ENCODE measurements around the gene TMEM239. TPM values are rescaled to one million over a fixed set of nuclear protein-coding genes. Genes with fewer than 3 reads are reported as not detected.

Gene TMEM239
- total RNA-seq, 2 donors from 2014 or later, result not detected

DNA sequence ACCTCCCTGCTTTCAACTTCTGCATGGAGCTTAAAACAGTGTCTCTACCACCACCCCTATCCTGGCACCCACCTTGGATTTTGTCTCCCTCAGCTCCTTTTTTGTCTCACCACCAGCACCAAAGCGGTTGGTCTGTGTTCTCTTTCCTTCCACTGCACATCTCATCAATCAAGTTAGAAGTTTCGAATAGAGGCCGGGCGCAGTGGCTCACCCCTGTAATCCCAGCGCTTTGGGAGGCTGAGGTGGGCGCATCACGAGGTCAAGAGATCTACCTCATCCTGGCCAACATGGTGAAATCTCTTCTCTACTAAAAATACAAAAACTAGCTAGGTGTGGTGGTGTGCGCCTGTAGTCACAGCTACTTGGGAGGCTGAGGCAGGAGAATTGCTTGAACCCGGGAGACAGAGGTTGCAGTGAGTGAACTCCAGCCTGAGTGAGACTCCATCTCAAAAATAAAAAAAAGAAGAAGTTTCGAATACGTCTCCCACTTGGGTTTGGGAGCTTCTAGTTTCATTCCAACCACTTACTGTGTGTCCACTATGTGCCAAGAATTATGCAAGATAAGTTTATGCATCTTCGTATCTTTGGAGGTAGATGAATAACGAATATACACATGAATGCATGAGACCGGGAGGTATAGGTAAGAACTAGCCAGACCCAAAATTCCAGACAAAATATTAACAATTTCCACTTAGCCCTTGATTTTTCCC, 18.4 kb downstream of the TMEM239 start:
- peaks cover 5% of the 10 kb centered on the region for H3K4me1 ChIP-seq
- no peaks in the 10 kb centered on the region for H3K9me3 ChIP-seq
- H3K4me3 ChIP-seq, result no peak overlapping the region
- ATAC-seq (no peak), DNase-seq (no peak)
- H3K27ac ChIP-seq, result no peak overlapping the region
- no peaks in the 10 kb centered on the region for H3K27me3 ChIP-seq
- no peaks in the 10 kb centered on the region for H3K36me3 ChIP-seq (replicated peaks in 1 of 2; ENCODE audit: insufficient read depth in 1 of 2, low read depth in 2 of 2)
- TF ChIP-seq, protein P1, sequence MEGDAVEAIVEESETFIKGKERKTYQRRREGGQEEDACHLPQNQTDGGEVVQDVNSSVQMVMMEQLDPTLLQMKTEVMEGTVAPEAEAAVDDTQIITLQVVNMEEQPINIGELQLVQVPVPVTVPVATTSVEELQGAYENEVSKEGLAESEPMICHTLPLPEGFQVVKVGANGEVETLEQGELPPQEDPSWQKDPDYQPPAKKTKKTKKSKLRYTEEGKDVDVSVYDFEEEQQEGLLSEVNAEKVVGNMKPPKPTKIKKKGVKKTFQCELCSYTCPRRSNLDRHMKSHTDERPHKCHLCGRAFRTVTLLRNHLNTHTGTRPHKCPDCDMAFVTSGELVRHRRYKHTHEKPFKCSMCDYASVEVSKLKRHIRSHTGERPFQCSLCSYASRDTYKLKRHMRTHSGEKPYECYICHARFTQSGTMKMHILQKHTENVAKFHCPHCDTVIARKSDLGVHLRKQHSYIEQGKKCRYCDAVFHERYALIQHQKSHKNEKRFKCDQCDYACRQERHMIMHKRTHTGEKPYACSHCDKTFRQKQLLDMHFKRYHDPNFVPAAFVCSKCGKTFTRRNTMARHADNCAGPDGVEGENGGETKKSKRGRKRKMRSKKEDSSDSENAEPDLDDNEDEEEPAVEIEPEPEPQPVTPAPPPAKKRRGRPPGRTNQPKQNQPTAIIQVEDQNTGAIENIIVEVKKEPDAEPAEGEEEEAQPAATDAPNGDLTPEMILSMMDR (IDR thresholded peaks at IDR 0.05), result no peak
- no peak for TF ChIP-seq POLR2A (IDR thresholded peaks at IDR 0.05)
- WGBS, 2 donors, result 92 to 95% methylated on average over 14 of the region's 14 CpGs
- intact Hi-C loops (cut with DNase I), result loop anchor here (10.0 kb wide), 1 partner anchor 360 kb away; the partner anchor contains the start of gene SNRPB

DNA sequence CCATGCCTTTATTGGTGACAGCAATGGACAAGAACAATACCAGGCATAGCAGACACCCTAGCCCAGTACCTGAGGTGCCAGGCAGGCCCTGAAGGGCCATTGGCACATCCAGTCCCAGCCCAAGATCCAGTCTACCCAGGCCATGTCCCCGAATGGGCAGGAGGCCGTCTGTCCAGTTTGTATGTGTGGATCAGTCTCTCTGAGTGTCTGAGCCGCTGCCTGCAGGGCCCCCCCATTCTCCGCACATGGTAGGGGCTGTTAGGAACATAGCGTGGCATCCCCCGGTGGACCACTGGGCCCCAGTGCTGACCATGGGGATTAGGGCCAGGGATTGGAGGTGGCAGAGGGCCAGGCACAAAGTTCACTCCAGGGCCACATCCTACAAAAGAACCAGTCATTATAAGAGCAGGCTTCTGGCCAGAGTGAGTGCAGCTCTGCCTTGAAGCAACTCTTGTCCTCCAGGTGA, 19.2 kb downstream of the TMEM239 start:
- DNase-seq (no peak), ATAC-seq (no peak)
- intact Hi-C loops (cut with DNase I), result loop anchor here (10.0 kb wide), 1 partner anchor 361 kb away; the partner anchor contains the start of gene SNRPB
- Histone ChIP-seq H3K4me3 (no peak overlapping the region), H3K27ac (no peak overlapping the region), H3K27me3 (no peaks in the 10 kb centered on the region), H3K9me3 (no peaks in the 10 kb centered on the region), H3K36me3 (replicated peaks in 1 of 2; ENCODE audit: insufficient read depth in 1 of 2, low read depth in 2 of 2) (no peaks in the 10 kb centered on the region), H3K4me1 (peaks cover 14% of the 10 kb centered on the region)
- TF ChIP-seq, protein P1 (IDR thresholded peaks at IDR 0.05), result no peak
- TF ChIP-seq POLR2A (IDR thresholded peaks at IDR 0.05), result no peak
- WGBS, 2 donors, result 80% methylated on average over 6 of the region's 6 CpGs; no CpG with 5 or more reads in 1 of the 2 donors

DNA sequence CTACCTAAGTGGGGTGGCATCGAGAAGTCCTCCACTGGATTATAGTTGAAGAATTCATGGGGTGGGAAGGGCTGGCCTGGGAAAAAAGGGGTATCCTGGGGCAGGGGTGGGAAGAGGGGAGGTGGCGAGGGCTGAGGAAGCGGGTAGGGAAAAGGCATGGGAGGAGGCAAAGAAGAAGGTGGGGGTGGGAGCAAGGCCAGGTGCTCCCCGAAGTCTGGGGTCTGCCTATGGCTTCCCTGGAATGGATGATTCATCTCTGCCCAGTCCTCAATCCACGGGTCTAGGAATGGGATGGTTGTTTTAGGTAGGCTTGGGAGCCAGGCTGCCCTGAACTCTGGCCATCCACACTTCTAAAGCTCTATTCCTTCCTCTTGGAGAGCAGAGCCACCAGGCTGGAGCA, 19.9 kb downstream of the TMEM239 start:
- no peak overlapping the region for H3K27ac ChIP-seq
- TF ChIP-seq, protein P1 (IDR thresholded peaks at IDR 0.05), result no peak
- TF ChIP-seq POLR2A (IDR thresholded peaks at IDR 0.05), result no peak
- DNase-seq, result no peak
- no peak for ATAC-seq
- H3K4me3 ChIP-seq, result no peak overlapping the region
- no peaks in the 10 kb centered on the region for H3K27me3 ChIP-seq
- 86% methylated on average over 5 of the region's 5 CpGs for WGBS, 2 donors
- H3K4me1 ChIP-seq, result peaks cover 14% of the 10 kb centered on the region
- no peaks in the 10 kb centered on the region for H3K9me3 ChIP-seq
- intact Hi-C loops (cut with DNase I), result loop anchor here (10.0 kb wide), 1 partner anchor 361 kb away; the partner anchor contains the start of gene SNRPB
- H3K36me3 ChIP-seq (replicated peaks in 1 of 2; ENCODE audit: insufficient read depth in 1 of 2, low read depth in 2 of 2), result no peaks in the 10 kb centered on the region

DNA sequence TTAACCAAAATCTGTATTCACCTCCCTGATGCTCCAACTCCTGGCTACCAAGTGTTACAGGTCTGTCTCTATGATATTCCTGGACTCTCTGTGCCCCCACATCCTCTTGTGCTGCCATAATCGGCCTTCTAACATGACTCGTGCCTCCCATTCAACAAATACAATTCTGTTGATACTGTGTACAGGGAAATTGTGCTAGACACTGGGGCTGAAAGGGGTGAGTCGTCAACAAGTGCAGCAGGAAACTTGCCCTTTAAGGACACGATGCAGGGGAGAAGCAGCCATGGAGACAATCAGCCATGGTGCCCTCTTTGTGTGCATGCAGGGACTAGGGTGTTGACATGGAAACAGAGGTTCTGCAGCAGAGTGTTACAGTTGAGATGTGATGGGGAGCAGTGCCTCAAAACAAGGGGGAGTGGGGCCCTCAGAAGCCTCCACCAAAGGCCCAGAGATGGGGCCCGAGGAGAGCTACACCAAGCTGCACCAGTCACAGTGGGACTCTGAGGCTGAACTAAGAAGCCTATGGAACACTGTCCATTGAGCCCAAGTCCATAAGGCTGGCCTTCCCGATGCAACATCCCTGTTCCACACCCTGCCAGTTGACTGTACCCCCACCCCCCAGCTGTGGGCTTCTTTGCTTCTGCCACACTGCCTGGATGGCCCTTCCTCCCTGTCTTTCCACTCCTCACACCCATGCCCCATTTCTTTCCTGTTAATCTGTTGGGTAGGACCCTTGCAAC, 21.2 kb downstream of the TMEM239 start:
- no peaks in the 10 kb centered on the region for H3K9me3 ChIP-seq
- no peak overlapping the region for H3K27ac ChIP-seq
- WGBS, 2 donors, result 84 to 86% methylated on average over 5 to 6 of the region's 6 CpGs
- no peak overlapping the region for H3K4me3 ChIP-seq
- H3K27me3 ChIP-seq, result no peaks in the 10 kb centered on the region
- no peak for DNase-seq
- intact Hi-C loops (cut with DNase I), result loop anchor here (10.0 kb wide), 1 partner anchor 363 kb away; the partner anchor contains the start of gene SNRPB
- TF ChIP-seq, protein P1 (IDR thresholded peaks at IDR 0.05), result no peak
- TF ChIP-seq POLR2A (IDR thresholded peaks at IDR 0.05), result no peak
- no peak for ATAC-seq
- peaks cover 21% of the 10 kb centered on the region for H3K4me1 ChIP-seq
- no peaks in the 10 kb centered on the region for H3K36me3 ChIP-seq (replicated peaks in 1 of 2; ENCODE audit: insufficient read depth in 1 of 2, low read depth in 2 of 2)
